SK-N-SH (cell line): Measurements from ENCODE around the gene TOP3B. TPM values are rescaled to one million over a fixed set of nuclear protein-coding genes. Genes with fewer than 3 reads are reported as not detected.

ENCODE experiments used
- CTCF ChIA-PET: fragments of 300-600, 350-600 bp; formaldehyde crosslinking; extraction: SDS; loops from one replicate; lab custom pipeline; 2021; lab: Yijun Ruan, JAX
- POLR2A ChIA-PET: fragments of 350-600 bp; sonication (Branson Sonifier 250); formaldehyde crosslinking; extraction: SDS; loops from one replicate; lab custom pipeline; 2020; ENCODE audit warnings: antibody characterized with exemption, inconsistent platforms; lab: Yijun Ruan, JAX
- DNase-seq: peaks from one replicate; pipeline ENCODE4 v3.0.0; 2012
- H2AFZ ChIP-seq: fragments of 200-600 bp; sonication (generic); 2 replicates; pipeline ENCODE4 v1.8.1; 2016; ENCODE audit warnings: antibody characterized with exemption, mild to moderate bottlenecking, low read depth
- H3F3A ChIP-seq: fragments of 200-600 bp; sonication (generic); replicated peaks from 2 replicates; pipeline ENCODE3; 2016; ENCODE audit warnings: antibody characterized with exemption, mild to moderate bottlenecking; ENCODE audit not compliant: insufficient read depth
- H3K27ac ChIP-seq, 2 experiments: fragments of 200-500 bp in 1 of 2; fragments of 200-600 bp in 1 of 2; sonication (Bioruptor generic) in 1 of 2; sonication (generic), shearing (Covaris generic) in 1 of 2; 2 replicates each; pipeline versions ENCODE4 v1.5.1 to v1.6.1; 2014 to 2016; ENCODE audit warnings: low read depth in 2 of 2, inconsistent platforms in 1 of 2, low read length in 1 of 2, mild to moderate bottlenecking in 1 of 2, mixed read lengths in 1 of 2
- H3K27me3 ChIP-seq: fragments of 200-600 bp; sonication (generic), shearing (Covaris generic); 2 replicates; pipeline ENCODE4 v1.6.1; 2016; ENCODE audit warnings: mixed run types; ENCODE audit not compliant: insufficient read depth
- H3K36me3 ChIP-seq, 2 experiments: fragments of 200-500 bp in 1 of 2; fragments of 200-600 bp in 1 of 2; sonication (Bioruptor generic) in 1 of 2; sonication (generic) in 1 of 2; replicated peaks in 1 of 2; 2 replicates each; pipeline versions ENCODE3 to v1.5.1; 2014 to 2016; ENCODE audit warnings: low read length in 1 of 2, mild to moderate bottlenecking in 1 of 2; ENCODE audit not compliant: insufficient read depth in 2 of 2, control insufficient read depth in 1 of 2
- H3K4me1 ChIP-seq, 2 experiments: fragments of 200-500 bp in 1 of 2; fragments of 200-600 bp in 1 of 2; sonication (Bioruptor generic) in 1 of 2; sonication (generic), shearing (Covaris generic) in 1 of 2; 2 replicates each; pipeline versions ENCODE4 v1.5.1 to v1.6.1; 2014 to 2016; ENCODE audit warnings: low read depth in 1 of 2, low read length in 1 of 2, mixed run types in 1 of 2; ENCODE audit not compliant: insufficient read depth in 2 of 2, control insufficient read depth in 1 of 2
- H3K4me2 ChIP-seq: fragments of 200-600 bp; sonication (generic), shearing (Covaris generic); 2 replicates; pipeline ENCODE4 v1.6.1; 2017; ENCODE audit warnings: mixed run types
- H3K4me3 ChIP-seq, 2 experiments: fragments of 200-500 bp in 1 of 2; fragments of 200-600 bp in 1 of 2; sonication (Bioruptor generic) in 1 of 2; sonication (generic), shearing (Covaris generic) in 1 of 2; 2 replicates each; pipeline versions ENCODE4 v1.5.1 to v1.8.1; 2014 to 2016; ENCODE audit warnings: low read depth in 2 of 2, inconsistent platforms in 1 of 2, low read length in 1 of 2, mild to moderate bottlenecking in 1 of 2, mixed read lengths in 1 of 2, moderate library complexity in 1 of 2
- H3K79me2 ChIP-seq: fragments of 200-600 bp; sonication (generic); 2 replicates; pipeline ENCODE4 v1.8.1; 2017; ENCODE audit warnings: mild to moderate bottlenecking; ENCODE audit not compliant: insufficient read depth
- H3K9ac ChIP-seq: fragments of 200-600 bp; sonication (generic); 2 replicates; pipeline ENCODE4 v1.6.1; 2017; ENCODE audit warnings: mixed run types
- H3K9me2 ChIP-seq: fragments of 200-600 bp; sonication (generic); 2 replicates; pipeline ENCODE4 v1.6.1; 2017; ENCODE audit warnings: mixed run types
- H3K9me3 ChIP-seq: fragments of 200-600 bp; sonication (generic); 2 replicates; pipeline ENCODE4 v1.6.1; 2017; ENCODE audit warnings: mixed run types, mild to moderate bottlenecking, moderate library complexity
- H4K20me1 ChIP-seq: fragments of 200-600 bp; sonication (generic); 2 replicates; pipeline ENCODE4 v1.6.1; 2017; ENCODE audit warnings: mild to moderate bottlenecking, mixed run types; ENCODE audit not compliant: insufficient read depth
- CHD2 ChIP-seq: fragments of 150-350 bp; IDR thresholded peaks from 2 replicates; pipeline ENCODE4 v1.6.1; 2018; ENCODE audit warnings: low read length; ENCODE audit not compliant: partially characterized antibody
- ELF1 ChIP-seq: IDR thresholded peaks from 2 replicates; pipeline ENCODE4 v1.4.0; 2012
- EZH2phosphoT487 ChIP-seq: fragments of 200-600 bp; sonication (generic); IDR thresholded peaks from 2 replicates; pipeline ENCODE4 v1.6.1; 2017; ENCODE audit warnings: low read depth, mixed run types, mild to moderate bottlenecking, antibody characterized with exemption, moderate library complexity, borderline replicate concordance
- FOXM1 ChIP-seq: IDR thresholded peaks from 2 replicates; pipeline ENCODE4 v1.4.0; 2012; ENCODE audit warnings: low read depth, mild to moderate bottlenecking
- GABPA ChIP-seq: IDR thresholded peaks from 2 replicates; pipeline ENCODE4 v1.4.0; 2012; ENCODE audit warnings: low read depth, mild to moderate bottlenecking
- IRF3 ChIP-seq: fragments of 150-350 bp; IDR thresholded peaks from 2 replicates; pipeline ENCODE4 v1.6.1; 2016; ENCODE audit warnings: mild to moderate bottlenecking, low read depth, low read length
- JUND ChIP-seq: IDR thresholded peaks from 2 replicates; pipeline ENCODE4 v1.4.0; 2012
- MAX ChIP-seq: IDR thresholded peaks from 2 replicates; pipeline ENCODE4 v1.4.0; 2012; ENCODE audit warnings: low read depth
- NFIC ChIP-seq: IDR thresholded peaks from 2 replicates; pipeline ENCODE4 v1.4.0; 2012; ENCODE audit warnings: borderline replicate concordance
- NRF1 ChIP-seq: IDR thresholded peaks from 2 replicates; pipeline ENCODE4 v1.6.1; 2012; ENCODE audit warnings: low read depth, mild to moderate bottlenecking, low read length
- RAD21 ChIP-seq: IDR thresholded peaks from 2 replicates; pipeline ENCODE4 v1.6.1; 2012; ENCODE audit warnings: mild to moderate bottlenecking, low read length
- REST ChIP-seq: IDR thresholded peaks from 2 replicates; pipeline ENCODE4 v1.6.1; 2012; ENCODE audit warnings: mild to moderate bottlenecking, low read depth, low read length, moderate library complexity
- RXRA ChIP-seq: IDR thresholded peaks from 2 replicates; pipeline ENCODE4 v1.4.0; 2012; ENCODE audit warnings: low read depth, mild to moderate bottlenecking, borderline replicate concordance
- SIN3A ChIP-seq: IDR thresholded peaks from 2 replicates; pipeline ENCODE4 v1.6.1; 2012; ENCODE audit warnings: low read depth, mild to moderate bottlenecking, low read length, moderate library complexity, borderline replicate concordance
- SMC3 ChIP-seq: IDR thresholded peaks from 2 replicates; pipeline ENCODE4 v1.6.1; 2012; ENCODE audit warnings: low read depth, low read length, improper control_type of control experiment
- TCF12 ChIP-seq: IDR thresholded peaks from 2 replicates; pipeline ENCODE4 v1.4.0; 2012
- USF2 ChIP-seq: fragments of 150-350 bp; IDR thresholded peaks from 2 replicates; pipeline ENCODE4 v1.6.1; 2017; ENCODE audit warnings: antibody characterized with exemption, low read length, low read depth, borderline replicate concordance
- WGBS: methylation state at CpG from one replicate; pipeline ENCODE4 v1.1.6; 2017; ENCODE audit warnings: low lambda C conversion rate; 5-methylcytosine and 5-hydroxymethylcytosine counted together
- polyA plus RNA-seq, 3 experiments: library from polyadenylated mRNA; depleted of rRNA; stranded (reverse); fragments of >200 nt; gene quantifications; 2 replicates each; pipeline ENCODE4 v1.2.3, GENCODE V29; 2012
- TF ChIP-seq, protein P1 (sequence below): IDR thresholded peaks from 2 replicates; pipeline ENCODE4 v1.4.0; 2012; ENCODE audit warnings: low read depth, borderline replicate concordance

Gene TOP3B
- polyA plus RNA-seq, 1 of the 3 experiments (the other 2 are of a cell fraction): 14.4 TPM

GRCh38 chr22:21936151-21936775, 46.3 kb downstream of the TOP3B start:
- Histone ChIP-seq H3K9me2 (no peaks in the 10 kb centered on the region), H3K79me2 (peaks cover 40% of the 10 kb centered on the region; the same call in 1 of the 2 replicates), H3F3A (peaks cover 14% of the 10 kb centered on the region), H4K20me1 (no peaks in the 10 kb centered on the region), H2AFZ (no peak overlapping the region), H3K9ac (no peak overlapping the region), H3K27me3 (no peaks in the 10 kb centered on the region), H3K4me2 (no peak overlapping the region), H3K9me3 (no peaks in the 10 kb centered on the region), H3K27ac (no peak overlapping the region; a peak in 1 of 4 replicates), H3K4me1 (peaks cover 20% of the 10 kb centered on the region in 2 experiments; a peak in 3 of 4 replicates), H3K4me3 (no peak overlapping the region), H3K36me3 (peaks cover 22 to 29% of the 10 kb centered on the region in 2 experiments)
- TF ChIP-seq CHD2 (no peak), MAX (no peak), NFIC (no peak)
- TF ChIP-seq, protein P1, sequence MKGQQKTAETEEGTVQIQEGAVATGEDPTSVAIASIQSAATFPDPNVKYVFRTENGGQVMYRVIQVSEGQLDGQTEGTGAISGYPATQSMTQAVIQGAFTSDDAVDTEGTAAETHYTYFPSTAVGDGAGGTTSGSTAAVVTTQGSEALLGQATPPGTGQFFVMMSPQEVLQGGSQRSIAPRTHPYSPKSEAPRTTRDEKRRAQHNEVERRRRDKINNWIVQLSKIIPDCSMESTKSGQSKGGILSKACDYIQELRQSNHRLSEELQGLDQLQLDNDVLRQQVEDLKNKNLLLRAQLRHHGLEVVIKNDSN: no peak
- DNase-seq: no peak
- CTCF ChIA-PET: interaction anchor here (1.1 to 8.6 kb wide), 7 partner anchors 14 to 223 kb away, joined by 3 to 173 read pairs (median 30); partner anchors contain the start of genes MAPK1 and PPM1F
- WGBS: 98% methylated on average over 11 of the region's 15 CpGs
- POLR2A ChIA-PET: no interaction called here

DNA sequence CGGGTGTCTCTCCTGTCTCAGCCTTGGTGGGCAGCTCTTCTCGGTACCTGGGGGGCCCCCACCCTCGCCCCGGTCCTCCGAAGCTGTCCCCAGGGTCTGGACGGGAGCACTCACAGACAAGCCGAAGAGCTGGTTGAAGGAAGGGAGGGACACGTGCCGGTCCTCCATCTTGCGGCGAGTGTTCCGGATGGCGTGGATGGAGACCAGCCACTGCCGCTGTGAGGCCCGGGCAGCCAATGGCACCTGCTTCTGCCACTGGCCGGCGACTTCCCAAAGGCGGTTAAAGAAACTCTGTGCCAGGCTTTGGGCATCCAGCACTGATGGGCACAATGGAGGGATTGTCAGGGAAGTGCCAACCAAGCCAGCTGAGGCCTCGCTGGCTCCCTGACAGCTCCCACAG, 48.7 kb downstream of the TOP3B start:
- WGBS: 97% methylated on average over 12 of the region's 19 CpGs
- no peak overlapping the region for H3K4me2 ChIP-seq
- H3K9me3 ChIP-seq: no peaks in the 10 kb centered on the region
- TF ChIP-seq NRF1 (no peak), MAX (no peak), RAD21 (no peak), REST (no peak), JUND (no peak), FOXM1 (no peak), GABPA (no peak), RXRA (no peak), SMC3 (no peak), SIN3A (no peak), EZH2phosphoT487 (no peak), TCF12 (no peak), USF2 (no peak), IRF3 (no peak), ELF1 (no peak)
- no peak overlapping the region for H2AFZ ChIP-seq
- CTCF ChIA-PET: interaction anchor here (1.0 kb wide), 1 partner anchor 38 kb away, joined by 3 read pairs; no protein-coding TSS in a partner anchor
- peaks cover 25% of the 10 kb centered on the region; the same call in 1 of the 2 replicates for H3K79me2 ChIP-seq
- no peak for DNase-seq
- no peaks in the 10 kb centered on the region for H3K9me2 ChIP-seq
- no peak overlapping the region for H3K9ac ChIP-seq
- peaks cover 12% of the 10 kb centered on the region for H3F3A ChIP-seq
- POLR2A ChIA-PET: no interaction called here
- H3K4me1 ChIP-seq: peaks cover 13 to 14% of the 10 kb centered on the region in 2 experiments; a peak in 3 of 4 replicates
- H3K4me3 ChIP-seq: no peak overlapping the region
- H3K27me3 ChIP-seq: no peaks in the 10 kb centered on the region
- H3K36me3 ChIP-seq: peaks cover 40 to 53% of the 10 kb centered on the region in 2 experiments
- no peaks in the 10 kb centered on the region for H4K20me1 ChIP-seq
- H3K27ac ChIP-seq: no peak overlapping the region
